GM18861 (cell line): ENCODE results near the gene FLYWCH1.
"Not testable (repeated sequence)": the region's sequence is repeated elsewhere in the genome, so short reads cannot be mapped to it uniquely, and the experiment has no call there.

Experiments
- ATAC-seq: cut with Tn5 transposase; IDR thresholded peaks from one replicate; pipeline ENCODE4 v1.9.1; 2021; ENCODE audit not compliant: unreplicated experiment

FLYWCH1 gene

GRCh38 chr16:2899564-2900072 is 12.1 kb upstream of the FLYWCH1 start:
- no peak for ATAC-seq

GRCh38 chr16:2900526-2901075 is 11.1 kb upstream of the FLYWCH1 start:
- ATAC-seq = no peak

- no peak for ATAC-seq
Observed at GRCh38 chr16:2902337-2903130, 9.2 kb upstream of the FLYWCH1 start.

- ATAC-seq = peak; percentile 51
Observed at GRCh38 chr16:2904100-2904921, 7.4 kb upstream of the FLYWCH1 start.

- ATAC-seq = peak; percentile 28
Observed at GRCh38 chr16:2904922-2905240, 6.8 kb upstream of the FLYWCH1 start.

GRCh38 chr16:2905241-2905987 is 6.3 kb upstream of the FLYWCH1 start:
- peak; percentile 57 for ATAC-seq

GRCh38 chr16:2905988-2906387 is 5.7 kb upstream of the FLYWCH1 start:
- ATAC-seq = no peak

GRCh38 chr16:2907084-2907753 is 4.5 kb upstream of the FLYWCH1 start:
- ATAC-seq = not testable (repeated sequence)

- no peak for ATAC-seq
Observed at GRCh38 chr16:2910441-2910969, 1.2 kb upstream of the FLYWCH1 start.

GRCh38 chr16:2912330-2913199 is 834 bp downstream of the FLYWCH1 start:
- no peak for ATAC-seq

- no peak for ATAC-seq
Observed at GRCh38 chr16:2913603-2914002, 1.9 kb downstream of the FLYWCH1 start.

- no peak for ATAC-seq
Observed at GRCh38 chr16:2914233-2914632, 2.5 kb downstream of the FLYWCH1 start.

- no peak for ATAC-seq
Observed at GRCh38 chr16:2915196-2915929, 3.6 kb downstream of the FLYWCH1 start.

GRCh38 chr16:2919511-2920255 is 8.0 kb downstream of the FLYWCH1 start:
- ATAC-seq = no peak

GRCh38 chr16:2923481-2923880 is 11.8 kb downstream of the FLYWCH1 start:
- no peak for ATAC-seq

- no peak for ATAC-seq
Observed at GRCh38 chr16:2924901-2925755, 13.4 kb downstream of the FLYWCH1 start.
